HG02840 (cell line): ENCODE results near the gene POPDC2.
A peak's percentile ranks its signal among the peaks of the same experiment; 100 is the strongest.

ENCODE experiments used
- ATAC-seq: cut with Tn5 transposase; IDR thresholded peaks from one replicate; pipeline ENCODE4 v1.9.1; 2021; ENCODE audit warnings: mild to moderate bottlenecking, moderate library complexity, moderate number of reproducible peaks; ENCODE audit not compliant: unreplicated experiment, low FRiP score

Gene POPDC2

GRCh38 chr3:119642746-119643473 is 17.5 kb downstream of the POPDC2 start:
- ATAC-seq: no peak

- no peak for ATAC-seq
Observed at GRCh38 chr3:119641416-119641815, 19.0 kb downstream of the POPDC2 start.

- ATAC-seq: no peak
Observed at GRCh38 chr3:119639494-119640350, 20.7 kb downstream of the POPDC2 start.

- peak; percentile 29 for ATAC-seq
Observed at GRCh38 chr3:119637679-119638477, 22.5 kb downstream of the POPDC2 start.

- ATAC-seq: no peak
Observed at GRCh38 chr3:119636891-119637611, 23.3 kb downstream of the POPDC2 start.

GRCh38 chr3:119636249-119636648 is 24.1 kb downstream of the POPDC2 start:
- no peak for ATAC-seq

- ATAC-seq: no peak
Observed at GRCh38 chr3:119635719-119636118, 24.7 kb downstream of the POPDC2 start.

- ATAC-seq: no peak
Observed at GRCh38 chr3:119632829-119633228, 27.6 kb downstream of the POPDC2 start.

- ATAC-seq: no peak
Observed at GRCh38 chr3:119632216-119632615, 28.2 kb downstream of the POPDC2 start.

GRCh38 chr3:119631516-119631915 is 28.9 kb downstream of the POPDC2 start:
- ATAC-seq: no peak

GRCh38 chr3:119630880-119631329 is 29.5 kb downstream of the POPDC2 start:
- ATAC-seq: no peak

- no peak for ATAC-seq
Observed at GRCh38 chr3:119630128-119630879, 30.1 kb downstream of the POPDC2 start.

GRCh38 chr3:119628816-119629445 is 31.5 kb downstream of the POPDC2 start:
- ATAC-seq: no peak

GRCh38 chr3:119628390-119628789 is 32.0 kb downstream of the POPDC2 start:
- no peak for ATAC-seq

- no peak for ATAC-seq
Observed at GRCh38 chr3:119627461-119627860, 32.9 kb downstream of the POPDC2 start.

- no peak for ATAC-seq
Observed at GRCh38 chr3:119626196-119626595, 34.2 kb downstream of the POPDC2 start.

- no peak for ATAC-seq
Observed at GRCh38 chr3:119625451-119626153, 34.8 kb downstream of the POPDC2 start.

- ATAC-seq: no peak
Observed at GRCh38 chr3:119624002-119624720, 36.2 kb downstream of the POPDC2 start.
